Endometrial microvascular endothelial cells (primary cell): ENCODE measurements around the gene ASPSCR1. TPM values are rescaled to one million over a fixed set of nuclear protein-coding genes. Genes with fewer than 3 reads are reported as not detected.
"Not testable (repeated sequence)": the region's sequence is repeated elsewhere in the genome, so short reads cannot be mapped to it uniquely, and the experiment has no call there.

ENCODE experiments used
- in situ Hi-C: cut with HindIII; loops from 2 replicates; pipeline ENCODE4 v1.10.0; 2017; ENCODE audit warnings: low sequenced_read_pairs, low pct_unique_long_range_greater_than_20kb; ENCODE audit errors: inconsistent ontology term
- total RNA-seq: library from RNA; depleted of rRNA; stranded (reverse); fragments of >200 nt; gene quantifications from one replicate; pipeline ENCODE4 v1.2.3, GENCODE V29; 2015; ENCODE audit errors: inconsistent ontology term

The ASPSCR1 gene
- total RNA-seq, 1 donor from 2014 or later, result 12.2 TPM

DNA sequence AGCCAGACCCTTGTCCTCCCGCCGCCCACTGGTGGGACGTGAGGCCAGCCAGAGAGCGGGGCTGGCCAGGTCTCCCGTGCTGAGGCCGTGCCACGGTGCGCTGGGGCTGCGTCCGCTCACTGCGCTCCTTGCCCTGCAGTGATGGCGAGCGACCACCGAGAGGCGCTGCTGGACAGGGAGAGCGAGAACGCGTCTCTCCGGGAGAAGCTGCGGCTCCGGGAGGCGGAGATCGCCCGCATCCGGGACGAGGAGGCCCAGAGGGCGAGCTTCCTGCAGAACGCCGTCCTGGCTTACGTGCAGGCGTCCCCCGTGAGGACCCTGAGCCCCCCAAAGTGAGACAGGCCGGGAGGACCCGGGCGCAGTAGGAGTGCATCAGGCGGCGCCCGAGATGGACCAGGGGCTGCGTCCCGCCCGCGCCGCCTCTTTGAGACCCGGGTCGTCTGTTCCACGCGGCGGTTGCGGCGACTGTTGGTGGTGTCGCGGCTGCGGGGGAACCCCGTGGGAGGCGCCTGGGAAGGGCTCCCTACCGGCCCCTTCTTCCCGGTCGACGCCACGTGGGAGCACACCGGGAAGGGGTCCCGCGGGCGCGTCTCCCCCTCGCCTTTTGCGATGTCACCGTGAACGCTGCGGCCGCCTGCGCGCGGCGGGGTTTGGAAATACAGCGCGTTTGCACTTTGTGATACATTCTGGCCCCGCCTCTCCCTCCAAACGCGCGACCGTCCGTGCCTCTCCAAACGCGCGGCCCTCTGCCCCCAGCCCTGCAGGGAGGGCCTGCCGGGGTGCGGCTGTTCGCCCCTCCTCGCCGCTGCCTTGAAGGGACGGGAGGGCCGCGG lies 53.3 kb downstream of the ASPSCR1 start:
- in situ Hi-C loops, result no loop called here

DNA sequence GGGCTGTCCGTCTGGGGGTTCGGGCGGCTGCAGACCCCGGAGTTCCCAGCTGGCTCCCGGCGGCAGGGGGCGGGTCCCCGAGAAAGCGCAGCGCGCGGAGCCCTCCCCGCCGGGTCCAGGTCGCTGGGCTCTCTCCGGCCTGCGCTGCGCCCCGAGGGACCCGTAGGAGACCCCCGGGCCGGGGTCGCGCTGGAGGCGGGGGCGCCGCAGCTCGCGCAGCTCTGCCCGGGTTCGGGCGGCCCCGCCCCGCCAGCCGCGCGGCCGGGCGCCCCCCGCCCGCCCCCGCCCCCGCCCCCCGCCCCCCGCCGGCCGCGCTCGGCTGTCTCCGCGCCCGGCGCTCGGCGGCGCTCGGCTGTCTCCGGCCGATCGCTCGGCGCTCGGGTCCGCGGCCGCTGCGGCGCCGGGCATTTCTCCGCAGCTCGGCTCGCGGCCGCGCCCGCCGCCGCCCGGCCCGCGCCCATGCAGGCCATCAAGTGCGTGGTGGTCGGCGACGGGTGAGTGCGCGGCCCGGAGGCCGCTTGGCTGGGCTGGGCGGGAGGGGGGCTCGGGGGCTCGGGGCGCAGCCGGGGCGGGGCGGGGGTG lies 54.0 kb downstream of the ASPSCR1 start, which contains the start of gene RAC3:
Gene RAC3, plus strand, starts transcription at position 376 of the 582 bp plus-strand sequence. Its CDS starts 84 bp downstream, at position 460.
- in situ Hi-C loops, result no loop called here

DNA sequence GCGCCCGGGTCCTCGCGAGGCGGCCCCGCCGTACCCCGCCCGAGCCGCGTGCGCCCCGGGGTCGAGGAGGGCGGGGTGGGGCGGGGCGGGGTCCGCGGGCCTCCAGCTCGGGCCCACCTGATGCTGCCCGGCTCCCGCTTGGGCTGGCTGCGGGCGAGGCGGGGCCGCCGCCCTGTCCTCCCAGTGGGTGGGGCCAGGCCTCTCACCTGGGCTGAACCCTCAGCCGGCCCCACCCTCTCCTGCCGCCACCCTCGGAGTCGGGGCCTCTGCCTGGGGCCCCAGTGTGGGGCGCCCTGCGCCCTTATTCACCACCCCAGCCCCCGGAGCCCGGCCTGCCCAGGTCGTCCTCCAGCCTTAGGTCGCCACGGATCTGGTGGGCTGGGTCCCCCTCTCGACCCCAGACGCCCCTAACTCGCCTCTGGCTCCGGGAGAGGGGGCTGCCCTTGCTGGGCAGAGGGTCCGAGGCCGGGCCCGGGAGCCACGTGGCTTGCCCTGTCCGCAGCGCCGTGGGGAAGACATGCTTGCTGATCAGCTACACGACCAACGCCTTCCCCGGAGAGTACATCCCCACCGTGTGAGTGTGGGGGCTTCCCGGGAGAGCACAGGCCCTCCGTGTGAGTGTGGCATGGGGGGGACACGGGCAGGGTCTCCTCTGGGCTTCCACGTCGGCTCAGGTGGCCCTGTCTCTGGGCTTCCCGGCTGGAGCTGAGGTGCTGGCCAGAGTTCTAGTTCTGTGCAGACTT lies 54.6 kb downstream of the ASPSCR1 start:
- in situ Hi-C loops, result no loop called here

DNA sequence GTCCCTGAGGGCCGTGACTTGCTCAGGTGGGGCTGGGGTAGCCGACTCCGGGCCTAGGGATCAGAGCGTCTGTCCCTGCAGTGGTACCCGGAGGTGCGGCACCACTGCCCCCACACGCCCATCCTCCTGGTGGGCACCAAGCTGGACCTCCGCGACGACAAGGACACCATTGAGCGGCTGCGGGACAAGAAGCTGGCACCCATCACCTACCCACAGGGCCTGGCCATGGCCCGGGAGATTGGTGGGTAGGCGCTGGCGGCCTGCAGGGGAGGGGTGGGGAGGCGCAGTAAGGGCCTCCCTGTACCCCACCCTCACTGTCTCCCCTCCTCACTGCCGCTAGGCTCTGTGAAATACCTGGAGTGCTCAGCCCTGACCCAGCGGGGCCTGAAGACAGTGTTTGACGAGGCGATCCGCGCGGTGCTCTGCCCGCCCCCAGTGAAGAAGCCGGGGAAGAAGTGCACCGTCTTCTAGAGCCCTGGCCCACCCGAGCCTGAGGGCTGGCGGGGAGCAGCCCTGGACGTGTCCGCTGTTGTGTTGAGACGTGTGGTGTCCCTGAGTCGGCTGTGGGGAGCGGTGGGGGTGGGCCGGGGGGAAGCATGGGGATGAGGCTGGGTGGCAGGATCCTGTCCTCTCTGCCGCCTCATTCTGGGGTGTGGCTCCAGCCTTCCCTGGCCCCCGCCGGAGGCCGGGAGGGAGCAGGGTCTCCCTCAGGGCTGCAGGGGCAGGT lies 56.1 kb downstream of the ASPSCR1 start:
- in situ Hi-C loops, result no loop called here

DNA sequence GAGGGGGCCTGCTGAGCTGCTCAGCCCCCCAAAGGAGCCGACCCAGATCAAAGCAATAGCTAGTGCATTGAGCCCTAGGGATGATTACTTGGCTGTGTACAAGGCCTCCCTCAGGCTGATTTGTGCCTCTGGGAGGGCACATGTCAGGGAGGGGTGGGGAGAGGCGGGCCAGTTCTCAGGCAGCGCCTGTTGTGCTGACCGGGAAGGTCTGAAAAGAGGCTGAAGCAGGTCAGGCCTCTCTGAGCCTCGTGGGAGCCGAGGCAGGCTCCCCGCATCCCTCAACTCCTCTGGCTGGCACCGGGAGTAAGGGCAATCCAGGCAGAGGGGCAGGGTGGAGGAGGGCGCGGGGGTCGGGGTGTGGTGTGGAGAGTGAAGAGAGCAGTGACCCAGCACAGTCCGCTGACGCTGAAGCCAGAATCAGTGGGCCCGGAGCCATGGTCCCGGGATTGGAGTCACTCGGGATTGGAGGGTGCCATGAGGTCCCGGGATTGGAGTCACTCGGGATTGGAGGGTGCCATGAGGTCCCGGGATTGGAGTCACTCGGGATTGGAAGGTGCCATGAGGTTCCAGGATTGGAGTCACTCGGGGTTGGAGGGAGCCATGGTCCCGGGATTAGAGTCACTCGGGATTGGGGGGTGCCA lies 57.1 kb downstream of the ASPSCR1 start:
- in situ Hi-C loops, result no loop called here

DNA sequence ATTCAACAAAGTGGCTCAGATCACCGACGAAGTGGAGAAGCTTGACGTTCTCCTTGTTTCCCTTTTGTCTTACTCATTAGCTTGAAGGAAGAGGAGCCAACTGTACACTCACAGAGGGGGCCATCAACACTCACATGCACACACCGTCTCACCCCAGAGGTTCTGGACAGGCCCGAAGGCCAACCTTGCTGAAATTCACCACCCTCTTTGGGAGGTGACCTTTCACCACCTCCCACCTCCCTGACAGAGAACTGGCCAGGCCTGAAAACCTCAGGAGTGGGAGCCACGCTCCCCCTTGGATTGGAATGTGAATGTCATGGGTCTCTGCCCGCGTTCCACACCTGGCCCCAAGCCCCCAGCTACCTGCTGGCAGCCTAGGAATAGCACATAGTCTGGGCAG lies 58.1 kb downstream of the ASPSCR1 start:
- in situ Hi-C loops, result no loop called here

DNA sequence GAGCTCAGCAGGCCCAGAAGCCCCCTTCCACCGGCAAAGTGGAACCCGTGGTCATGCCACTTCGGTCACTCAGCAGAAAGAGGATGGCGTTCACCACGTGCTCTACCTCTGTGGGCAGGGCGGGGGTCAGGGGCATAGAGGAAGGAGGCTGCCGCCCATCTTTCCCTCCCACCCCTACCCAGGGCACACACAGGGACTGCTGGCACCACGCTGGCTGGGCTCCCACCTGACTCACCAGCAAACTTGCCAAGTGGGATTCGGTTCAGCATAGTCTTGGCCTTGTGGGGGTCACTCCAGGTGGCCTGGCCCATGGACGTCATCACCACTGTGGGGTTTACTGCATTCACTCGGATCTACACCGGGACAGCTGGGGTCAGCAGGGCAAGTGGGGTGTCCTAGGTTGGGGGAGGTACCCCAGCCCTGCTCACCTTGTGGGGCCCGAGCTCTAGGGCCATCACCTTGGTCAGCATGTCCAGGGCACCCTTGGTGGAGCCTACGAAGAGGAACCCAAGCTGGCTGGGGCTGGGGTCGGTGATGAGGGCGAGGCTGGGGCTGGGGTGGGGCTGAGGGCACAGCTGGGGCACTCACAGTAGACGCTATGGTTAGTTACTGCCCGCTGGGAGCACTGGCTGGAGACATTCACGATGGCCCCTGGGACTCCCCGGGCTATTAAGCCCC lies 58.7 kb downstream of the ASPSCR1 start:
- in situ Hi-C loops, result no loop called here

DNA sequence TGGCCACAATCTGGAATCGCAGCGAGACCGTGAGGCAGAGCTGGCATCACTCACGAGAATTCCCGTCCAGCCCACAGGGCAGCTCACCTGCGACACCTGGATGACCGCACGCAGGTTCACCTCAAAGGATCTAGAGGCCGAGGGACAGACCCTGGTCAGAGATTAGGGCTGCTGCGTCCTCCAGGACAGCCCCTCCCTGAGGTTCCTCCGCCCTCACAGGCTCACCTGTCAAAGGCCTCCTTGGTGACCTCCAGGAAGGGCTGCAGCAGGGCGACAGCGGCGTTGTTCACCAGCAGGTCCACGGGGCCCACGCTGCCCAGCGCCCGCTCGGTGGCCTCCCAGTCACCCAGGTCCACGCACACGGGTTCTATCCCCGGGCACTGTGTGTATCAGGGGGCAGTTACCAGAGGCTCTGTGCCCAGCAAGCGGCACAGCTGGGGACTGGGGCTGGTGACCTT lies 59.2 kb downstream of the ASPSCR1 start:
- in situ Hi-C loops, result no loop called here

DNA sequence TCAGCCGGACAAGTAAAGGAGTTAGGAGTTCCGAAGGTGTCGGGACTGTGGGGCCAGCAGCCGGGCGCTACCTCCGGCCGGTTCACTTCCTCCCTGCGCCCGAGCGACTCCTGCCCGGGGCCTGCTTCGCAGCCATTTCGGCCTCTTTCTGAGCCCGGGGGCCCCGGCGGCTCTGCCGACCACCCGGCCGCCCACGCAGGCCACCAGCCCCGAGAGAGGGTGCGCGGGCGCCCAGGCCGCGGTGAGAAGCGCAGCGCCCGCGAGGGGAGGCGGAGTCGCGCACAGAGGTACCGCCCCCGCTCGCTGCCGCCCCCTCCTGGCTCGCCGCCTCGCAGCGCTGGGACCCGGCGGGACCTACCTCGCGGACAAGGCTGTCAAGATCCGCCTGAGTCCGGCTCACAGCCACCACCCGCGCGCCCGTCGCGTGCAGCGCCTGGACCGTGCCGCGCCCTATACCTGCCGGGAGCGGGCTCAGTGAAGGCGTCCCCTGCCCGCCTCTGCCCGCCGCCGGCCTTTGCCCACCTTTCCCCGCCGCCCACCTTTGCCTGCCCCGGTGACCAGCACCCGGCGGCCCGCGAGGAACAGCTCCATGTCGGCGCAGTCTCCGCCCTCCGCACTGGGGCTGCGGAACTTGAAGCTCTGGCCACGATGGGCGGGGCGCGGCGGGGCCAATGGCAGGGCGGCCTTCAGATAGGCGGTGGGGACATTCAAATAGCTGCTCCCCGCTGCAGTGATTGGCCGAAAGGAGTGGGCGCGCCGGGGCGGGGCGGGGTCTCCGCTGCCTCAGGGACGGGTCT lies 59.9 kb downstream of the ASPSCR1 start, which contains the start of gene DCXR:
Gene DCXR, minus strand, starts transcription at position 606 of the 797 bp plus-strand sequence. Its CDS starts 15 bp downstream, at position 591.
- in situ Hi-C loops, result no loop called here

DNA sequence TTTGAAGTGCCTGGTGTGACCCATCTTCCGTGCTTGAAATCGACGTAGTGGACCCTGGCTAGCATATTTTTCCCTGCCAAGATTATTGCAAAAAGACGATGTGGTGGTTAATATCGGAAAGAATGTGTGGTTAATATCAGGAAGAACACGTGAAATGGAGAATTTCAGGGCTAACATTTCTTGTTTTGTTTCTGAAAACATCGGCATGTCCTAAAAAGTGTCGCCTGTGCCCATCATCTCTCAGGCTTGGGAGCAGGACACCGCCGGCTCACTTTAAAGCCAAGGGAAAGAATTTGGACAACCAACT lies 60.4 kb downstream of the ASPSCR1 start:
- in situ Hi-C loops, result no loop called here

DNA sequence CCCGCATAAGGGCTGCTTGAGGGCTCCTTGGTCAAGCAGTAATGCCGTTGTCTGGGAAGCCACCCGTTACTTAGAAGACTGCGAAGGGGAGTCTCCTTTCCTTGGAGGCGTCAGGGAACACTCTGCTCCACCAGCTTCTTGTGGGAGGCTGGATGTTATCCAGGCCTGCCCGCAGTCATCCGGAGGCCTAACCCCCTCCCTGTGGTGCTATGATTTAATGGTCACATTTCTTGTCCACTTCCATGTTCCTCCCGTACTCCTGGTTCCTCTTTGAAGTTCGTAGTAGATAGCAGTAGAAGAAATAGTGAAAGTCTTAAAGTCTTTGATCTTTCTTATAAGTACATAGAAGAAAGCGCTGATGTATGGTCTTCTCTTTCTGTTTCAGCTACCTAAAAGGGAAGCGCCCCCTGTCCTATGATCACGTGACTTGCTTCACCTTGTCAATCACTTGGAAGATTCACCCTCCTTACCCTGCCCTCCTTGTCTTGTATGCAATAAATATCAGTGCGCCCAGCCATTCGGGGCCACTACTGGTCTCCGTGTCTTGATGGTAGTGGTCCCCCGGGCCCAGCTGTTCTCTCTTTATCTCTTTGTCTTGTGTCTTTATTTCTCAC lies 61.5 kb downstream of the ASPSCR1 start:
- in situ Hi-C loops, result not testable (repeated sequence)

DNA sequence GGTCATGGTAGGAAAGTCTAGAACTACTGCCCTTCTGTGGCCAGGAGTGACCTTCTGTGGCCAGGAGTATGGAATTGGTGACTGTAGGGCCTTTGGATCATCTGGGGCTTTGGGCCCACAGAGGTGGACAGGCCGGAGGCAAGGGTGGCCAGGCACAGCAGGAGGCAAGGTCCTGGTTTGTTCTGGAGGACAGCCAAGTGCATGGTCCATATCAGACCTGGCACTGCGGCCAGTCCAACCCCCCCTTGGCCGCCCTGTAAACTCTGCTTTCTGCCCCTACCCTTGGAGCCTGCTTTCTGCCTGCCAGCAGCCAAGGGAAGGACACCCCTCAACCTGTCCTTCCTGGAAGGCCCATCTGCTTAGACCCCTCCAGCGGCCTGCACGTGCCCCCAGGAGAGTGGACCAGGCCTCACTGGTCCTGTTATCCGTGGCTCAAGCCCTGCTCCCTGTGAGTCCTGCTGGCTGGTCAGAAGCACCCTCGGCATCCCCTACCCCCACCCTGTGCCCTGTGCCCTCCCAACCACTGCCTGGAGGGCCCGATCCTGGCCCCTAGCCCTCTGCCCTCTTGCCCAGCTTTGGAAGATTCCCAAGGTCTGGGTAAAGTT lies 62.4 kb downstream of the ASPSCR1 start:
- in situ Hi-C loops, result no loop called here

DNA sequence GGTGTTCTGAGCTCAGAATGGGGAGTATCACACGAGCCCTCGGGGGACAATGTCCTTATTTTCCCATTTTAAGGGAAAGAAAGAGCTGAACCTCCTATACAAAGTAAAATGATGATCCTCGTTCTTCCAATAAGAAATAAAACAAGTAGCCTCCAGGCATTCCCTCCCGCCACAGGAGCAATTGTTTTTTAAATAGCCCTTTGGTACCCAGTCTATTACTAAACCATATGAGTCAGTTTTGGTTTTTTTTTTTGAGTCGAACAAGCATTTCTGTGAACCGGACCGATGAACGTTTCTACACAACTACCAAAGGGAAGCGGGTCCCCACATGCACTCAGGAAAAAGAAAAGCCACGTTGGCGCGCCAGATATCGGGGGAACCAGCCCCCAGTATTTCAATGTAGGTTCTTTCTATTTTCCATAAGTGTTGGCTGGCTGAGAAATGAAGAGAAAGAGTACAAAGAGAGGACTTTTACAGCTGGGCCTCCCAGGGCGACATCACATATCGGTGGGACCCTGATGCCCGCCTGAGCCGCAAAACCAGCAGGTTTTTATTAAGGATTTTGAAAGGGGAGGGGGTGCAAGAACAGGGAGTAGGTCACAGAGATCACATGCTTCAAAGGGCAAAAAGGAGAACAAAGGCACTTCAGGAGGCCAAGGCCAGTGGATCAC lies 63.9 kb downstream of the ASPSCR1 start:
- in situ Hi-C loops, result no loop called here

DNA sequence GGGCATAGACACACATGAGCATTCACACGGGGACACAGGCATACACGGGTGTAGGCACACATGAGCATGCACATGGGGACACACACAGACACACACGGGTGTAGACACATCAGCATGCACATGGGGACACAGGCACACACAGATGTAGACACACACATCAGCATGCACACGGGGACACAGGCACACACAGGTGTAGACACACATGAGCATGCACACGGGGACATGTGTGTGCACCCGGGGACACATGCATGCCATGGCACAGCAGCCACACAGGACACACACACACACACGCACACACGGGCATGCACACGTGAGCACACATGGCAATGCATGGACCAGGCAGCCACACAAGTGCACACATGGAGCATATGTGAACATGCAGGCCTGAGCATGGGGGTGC lies 65.2 kb downstream of the ASPSCR1 start:
- in situ Hi-C loops, result no loop called here

DNA sequence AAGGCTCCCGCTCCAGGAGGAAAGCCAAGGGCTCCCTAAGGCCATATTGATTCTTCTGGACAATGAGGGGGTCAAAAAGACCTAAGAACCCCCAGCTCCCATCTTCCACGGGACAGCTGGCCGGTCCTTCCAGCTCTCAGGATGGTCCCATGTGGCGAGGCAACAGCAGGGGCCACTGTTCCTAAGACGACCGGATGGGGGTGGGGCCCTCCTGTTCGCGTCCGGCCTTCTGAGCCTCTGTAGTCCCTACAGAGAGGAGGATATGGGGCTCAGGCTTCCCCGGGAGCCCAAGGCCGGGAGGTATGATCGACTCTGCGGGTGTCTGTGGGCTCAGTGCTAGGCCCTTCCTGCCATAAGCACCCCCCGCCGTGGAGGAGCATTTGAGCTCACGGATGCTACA lies 66.1 kb downstream of the ASPSCR1 start:
- in situ Hi-C loops, result no loop called here

DNA sequence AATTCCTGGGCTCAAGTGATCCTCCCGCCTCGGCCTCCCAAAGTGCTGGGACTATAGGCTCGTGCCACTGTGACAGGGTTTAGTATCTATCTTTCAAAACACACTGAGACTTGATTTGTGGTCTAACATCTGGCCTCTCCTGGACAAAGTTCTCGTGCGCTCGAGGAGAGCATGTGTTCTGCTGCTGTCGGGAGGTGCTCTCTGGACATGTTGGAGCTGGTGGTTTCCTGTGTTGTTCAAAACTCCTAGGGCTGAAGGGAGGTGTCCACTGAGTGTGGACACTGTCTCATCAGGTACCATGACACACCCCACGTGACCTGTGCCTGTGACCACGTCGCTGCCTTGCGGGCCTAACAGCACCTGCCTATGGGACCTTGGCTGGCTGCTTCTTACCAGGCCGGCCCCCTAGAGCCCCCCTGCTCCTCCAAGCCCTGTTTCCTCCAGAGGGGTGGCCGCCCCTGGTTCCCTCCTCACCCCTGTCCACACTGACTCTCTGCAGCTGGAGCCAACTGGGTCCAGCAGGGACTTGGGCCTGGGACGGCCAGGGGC lies 68.6 kb downstream of the ASPSCR1 start:
- in situ Hi-C loops, result no loop called here
